Putamen (tissue), 1 donor: ENCODE results near the gene NT5C2.
A peak's percentile ranks its signal among the peaks of the same experiment; 100 is the strongest.
"Not testable (repeated sequence)": the region's sequence is repeated elsewhere in the genome, so short reads cannot be mapped to it uniquely, and the experiment has no call there.

Source experiments
- DNase-seq: peaks from one replicate; pipeline ENCODE4 v3.0.0-alpha.2; 2016; ENCODE audit warnings: low spot score

Gene NT5C2

DNA sequence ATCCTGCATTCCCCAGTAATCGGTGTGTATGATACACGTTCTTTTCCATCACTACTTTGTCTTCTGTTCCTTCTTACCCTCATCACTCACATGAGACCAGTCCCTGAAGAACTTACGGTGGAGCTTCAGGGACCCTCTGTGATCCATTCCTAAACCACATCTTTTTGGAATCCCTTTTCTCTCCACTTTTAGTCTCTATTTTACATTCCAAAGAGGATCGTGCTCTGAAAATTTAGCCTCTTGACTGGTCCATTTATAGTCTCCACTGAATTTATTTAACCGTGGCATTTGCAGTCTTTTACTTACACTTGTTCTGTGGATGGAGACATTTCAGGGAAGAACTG, 109.1 kb downstream of the NT5C2 start:
- no peak for DNase-seq

DNA sequence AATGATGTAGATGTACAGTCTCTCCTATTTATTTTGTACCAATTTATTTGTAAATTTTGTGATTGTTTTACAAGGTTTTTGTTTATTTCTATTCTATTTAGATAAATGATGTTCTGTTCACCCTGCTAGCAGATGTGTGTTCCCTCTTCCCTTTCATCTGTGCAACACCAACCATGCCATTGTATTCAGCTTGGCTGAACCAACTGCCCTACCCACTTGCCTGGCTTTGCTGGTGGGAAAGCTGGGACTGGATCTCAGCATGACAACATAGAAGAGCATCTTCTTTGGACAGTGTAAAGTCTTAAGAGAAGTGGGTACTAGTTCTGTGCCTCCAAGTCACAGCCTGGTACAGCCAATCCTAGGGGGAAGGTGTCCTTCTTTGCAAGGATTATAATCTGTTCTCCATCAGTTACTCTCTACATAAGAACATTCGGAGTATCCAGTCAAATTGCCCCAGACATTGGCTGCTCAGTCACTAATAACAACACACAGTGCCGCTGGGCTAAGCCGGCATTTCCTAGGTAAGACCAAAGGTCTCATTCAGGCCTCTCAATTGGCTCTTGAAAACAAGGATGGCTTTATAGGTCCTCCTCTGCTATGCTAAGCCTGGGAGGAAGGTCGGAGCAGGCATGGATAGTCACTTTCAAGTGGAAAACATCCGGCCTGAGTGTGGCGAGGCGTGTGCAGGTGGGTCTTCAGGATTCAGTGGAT, 109.7 kb downstream of the NT5C2 start:
- DNase-seq: peak; percentile 52

DNA sequence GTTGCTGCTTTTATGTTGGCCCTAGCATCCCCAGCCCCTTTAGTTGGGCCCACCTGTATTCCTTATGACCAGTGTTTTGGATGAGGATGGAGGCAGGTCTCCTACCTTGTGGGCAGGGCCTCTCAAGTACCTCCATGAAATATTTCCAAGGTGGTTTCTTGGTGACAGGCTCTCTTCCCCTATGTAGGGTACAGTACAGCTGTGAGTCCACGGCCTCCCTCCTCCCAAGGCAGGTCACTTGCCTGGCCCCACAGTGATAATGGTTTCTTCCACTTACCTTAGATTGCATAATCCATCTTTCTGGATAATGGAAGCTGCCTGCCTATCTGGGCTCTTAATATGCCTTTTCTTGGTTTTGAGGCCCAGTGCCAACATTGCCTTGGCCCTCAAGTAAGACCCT, 110.4 kb downstream of the NT5C2 start:
- DNase-seq: no peak

DNA sequence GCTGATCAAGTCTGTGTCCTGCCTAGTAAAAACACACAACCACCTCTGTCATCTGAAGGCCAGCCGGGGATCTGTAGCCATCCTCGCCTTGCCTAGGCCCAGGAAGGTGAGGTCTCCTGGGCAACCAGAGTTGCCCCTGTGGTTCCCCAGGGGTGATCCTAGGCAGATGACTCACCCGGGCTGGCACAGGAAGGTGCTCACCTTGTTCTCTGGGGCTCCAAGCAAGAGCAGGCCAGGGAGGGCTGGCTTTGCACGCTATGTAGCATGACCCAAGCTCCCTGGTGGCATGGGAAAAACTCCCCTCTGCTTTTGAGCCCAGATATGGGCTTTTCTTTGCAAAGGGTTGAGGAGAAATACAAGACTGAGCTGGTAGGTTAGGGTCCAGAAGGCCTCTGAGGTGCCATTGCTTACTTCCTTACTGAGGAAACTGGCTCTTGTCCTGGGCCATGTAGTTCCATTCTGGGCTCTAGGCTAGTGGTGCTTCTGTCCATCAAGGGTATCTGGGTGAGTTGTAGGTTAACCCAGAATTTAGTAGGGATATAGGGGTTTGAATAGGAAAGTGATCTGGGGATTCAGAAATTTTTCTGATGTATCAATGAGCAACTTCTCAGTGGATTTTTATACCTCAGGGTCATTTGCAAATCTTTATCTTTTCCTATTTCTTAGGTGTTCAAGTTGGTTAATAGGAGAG, 112.0 kb downstream of the NT5C2 start:
- no peak for DNase-seq

DNA sequence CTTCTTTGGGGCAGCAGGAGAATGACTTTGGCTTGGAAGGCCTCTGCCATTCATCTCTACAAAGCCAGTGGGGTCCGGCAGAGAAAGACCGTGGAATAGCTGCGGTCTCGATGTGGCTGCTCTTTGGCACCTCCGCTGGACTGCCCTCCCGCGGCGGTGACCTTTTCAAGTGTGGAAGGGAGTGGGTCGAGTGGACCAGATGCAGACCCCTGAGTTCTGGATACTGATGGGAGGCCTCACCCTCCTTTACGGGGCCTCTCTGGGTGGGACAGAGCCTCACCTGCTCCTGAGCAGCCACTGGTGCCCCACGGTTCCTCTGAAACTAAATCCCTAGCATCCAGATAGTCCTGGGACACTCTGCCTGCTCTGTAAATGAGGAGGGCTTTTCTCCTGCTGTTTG, 113.1 kb downstream of the NT5C2 start:
- DNase-seq: no peak

DNA sequence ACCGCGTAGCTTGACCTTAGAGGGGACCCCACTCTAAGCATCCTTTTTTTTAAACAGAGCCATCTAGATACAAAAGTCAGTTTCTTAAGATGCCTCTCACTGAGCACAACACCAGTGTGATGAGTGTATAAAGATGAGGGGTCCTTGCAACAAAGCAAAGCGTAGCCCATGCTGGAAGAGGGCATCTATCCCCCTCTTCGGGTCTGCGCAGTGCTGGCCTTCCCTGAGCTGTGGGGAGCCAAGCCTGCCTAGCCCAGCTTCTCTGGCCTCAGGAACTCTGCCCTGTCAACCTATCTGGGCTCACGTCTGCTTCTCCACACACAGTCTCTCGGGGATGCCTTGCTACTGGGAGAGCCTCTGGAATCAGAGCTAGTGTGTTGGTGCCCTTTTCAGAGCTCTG, 114.0 kb downstream of the NT5C2 start:
- no peak for DNase-seq

DNA sequence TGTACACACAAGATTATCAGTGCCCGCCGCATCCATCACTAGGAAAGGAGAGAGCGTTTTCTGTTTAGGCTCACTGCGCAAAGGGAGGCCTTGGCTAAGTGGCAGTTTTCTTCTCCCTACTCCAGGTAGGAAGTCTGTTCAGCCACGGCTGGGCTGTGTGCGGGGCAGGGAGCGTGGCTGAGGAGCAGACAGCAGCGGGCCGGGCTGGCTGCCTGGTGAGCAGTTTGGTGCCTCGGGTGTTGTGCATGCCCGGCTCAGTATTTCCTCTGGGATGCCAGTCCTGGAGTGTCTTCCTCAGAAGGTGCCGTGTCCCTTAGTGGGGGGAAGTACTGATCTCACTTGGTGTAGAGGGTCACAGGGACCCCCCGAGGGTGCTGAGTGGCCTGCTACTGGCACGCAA, 114.4 kb downstream of the NT5C2 start:
- no peak for DNase-seq

DNA sequence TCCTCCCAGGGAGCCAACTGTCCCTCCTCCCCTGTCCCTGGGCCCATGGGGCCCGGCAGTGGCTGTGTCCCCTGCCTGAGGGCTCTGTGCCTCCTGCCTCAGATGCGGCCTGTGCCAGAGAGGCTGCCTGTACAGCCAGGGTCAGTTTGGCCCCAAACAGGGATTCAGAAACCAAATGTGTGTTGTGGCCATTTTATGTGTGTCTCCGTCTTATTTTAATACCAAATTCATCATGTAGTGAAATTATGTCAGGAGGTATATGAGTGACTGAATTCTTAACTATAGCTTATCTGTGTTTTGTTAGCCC, 114.8 kb downstream of the NT5C2 start:
- no peak for DNase-seq

DNA sequence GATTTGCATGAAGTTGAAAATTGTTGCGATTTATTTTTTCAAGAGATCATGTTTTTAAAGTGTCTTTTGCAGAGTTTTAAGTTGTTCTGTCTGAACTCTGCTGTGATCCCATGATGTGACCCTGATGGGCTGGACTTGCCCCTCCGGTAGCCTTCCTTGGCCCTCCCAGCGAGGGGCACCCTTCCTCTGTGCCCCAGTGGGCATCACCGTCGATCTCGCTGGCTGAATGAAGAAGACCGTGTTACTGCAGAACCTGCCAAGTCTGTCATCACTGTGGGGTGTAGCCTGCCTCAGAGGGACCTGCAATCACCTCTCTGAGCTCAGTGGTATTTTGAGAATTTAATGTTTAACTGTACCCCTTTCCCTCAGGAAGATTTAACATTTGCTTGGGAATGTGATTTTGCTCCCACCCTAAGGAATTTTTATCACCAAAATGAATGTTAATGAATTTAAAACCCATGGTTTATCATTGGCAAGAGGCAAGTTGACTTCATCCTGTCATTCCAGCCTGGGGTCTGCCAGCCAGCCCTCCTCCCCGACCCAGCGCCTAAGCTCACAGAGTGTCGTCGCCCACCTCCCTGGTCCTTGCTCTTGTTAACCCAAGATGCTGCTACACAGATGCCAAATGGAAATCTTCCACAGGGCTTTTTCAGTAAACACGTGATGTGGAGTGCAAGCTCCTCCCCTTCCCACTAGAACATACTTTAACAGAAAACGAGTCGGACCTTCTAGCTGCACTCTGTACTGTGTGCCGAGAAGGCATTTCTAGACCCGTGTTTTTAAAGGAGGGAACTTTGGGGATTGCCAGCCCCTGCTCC, 115.4 kb downstream of the NT5C2 start:
- no peak for DNase-seq

DNA sequence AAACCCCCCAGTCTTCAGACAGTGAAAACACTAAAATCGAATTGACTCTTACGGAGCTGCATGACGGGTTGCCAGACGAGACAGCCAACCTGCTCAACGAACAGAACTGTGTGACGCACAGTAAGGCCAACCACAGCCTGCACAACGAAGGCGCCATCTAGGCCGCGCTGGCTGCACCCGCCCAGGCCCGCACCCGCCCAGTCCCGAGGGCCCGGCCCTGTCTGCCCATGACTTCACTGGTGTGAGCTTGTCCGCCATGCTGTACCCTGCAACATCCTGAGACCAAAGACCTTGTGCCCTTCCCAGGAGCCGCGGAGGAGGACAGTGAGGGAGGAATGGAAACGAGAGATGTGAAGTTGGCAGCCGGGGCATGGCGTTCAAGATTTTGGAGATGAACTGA, 116.1 kb downstream of the NT5C2 start:
- DNase-seq: no peak

DNA sequence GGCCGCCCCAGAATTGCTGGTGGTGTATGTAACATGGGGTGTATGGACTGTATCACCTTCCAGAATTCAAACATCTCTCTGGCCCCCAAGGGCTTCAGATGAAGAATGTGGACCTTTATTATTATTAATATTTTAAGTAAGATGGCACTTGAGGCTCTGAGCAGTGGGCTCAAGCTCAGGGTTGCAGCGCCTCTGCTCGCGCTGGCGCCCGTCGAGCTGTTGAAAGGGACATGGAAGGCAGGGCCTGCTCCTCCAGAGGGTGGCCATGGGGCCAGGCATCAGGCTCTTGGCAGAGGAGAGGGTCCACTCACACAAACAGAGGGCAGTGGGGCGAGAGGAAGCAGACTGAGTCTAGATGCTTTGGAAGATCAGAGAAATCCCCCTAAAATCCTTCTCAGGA, 120.2 kb downstream of the NT5C2 start:
- no peak for DNase-seq

DNA sequence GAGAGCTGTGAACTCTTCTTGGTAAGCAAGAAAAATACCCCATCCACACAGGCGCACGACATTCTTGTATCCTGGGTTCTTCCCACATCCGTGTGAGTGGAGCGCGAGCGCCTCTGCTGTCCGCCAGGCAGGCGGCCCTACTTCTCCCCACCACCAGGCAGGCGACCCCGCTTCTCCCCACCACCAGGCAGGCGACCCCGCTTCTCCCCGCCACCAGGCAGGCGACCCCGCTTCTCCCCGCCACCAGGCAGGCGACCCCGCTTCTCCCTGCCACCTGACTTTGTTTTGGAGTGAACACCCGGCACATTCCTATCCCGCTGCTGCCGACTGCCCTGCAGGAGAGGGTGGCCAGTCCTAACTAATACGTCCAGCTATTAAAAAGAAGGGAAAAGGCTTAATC, 120.8 kb downstream of the NT5C2 start:
- DNase-seq: no peak

DNA sequence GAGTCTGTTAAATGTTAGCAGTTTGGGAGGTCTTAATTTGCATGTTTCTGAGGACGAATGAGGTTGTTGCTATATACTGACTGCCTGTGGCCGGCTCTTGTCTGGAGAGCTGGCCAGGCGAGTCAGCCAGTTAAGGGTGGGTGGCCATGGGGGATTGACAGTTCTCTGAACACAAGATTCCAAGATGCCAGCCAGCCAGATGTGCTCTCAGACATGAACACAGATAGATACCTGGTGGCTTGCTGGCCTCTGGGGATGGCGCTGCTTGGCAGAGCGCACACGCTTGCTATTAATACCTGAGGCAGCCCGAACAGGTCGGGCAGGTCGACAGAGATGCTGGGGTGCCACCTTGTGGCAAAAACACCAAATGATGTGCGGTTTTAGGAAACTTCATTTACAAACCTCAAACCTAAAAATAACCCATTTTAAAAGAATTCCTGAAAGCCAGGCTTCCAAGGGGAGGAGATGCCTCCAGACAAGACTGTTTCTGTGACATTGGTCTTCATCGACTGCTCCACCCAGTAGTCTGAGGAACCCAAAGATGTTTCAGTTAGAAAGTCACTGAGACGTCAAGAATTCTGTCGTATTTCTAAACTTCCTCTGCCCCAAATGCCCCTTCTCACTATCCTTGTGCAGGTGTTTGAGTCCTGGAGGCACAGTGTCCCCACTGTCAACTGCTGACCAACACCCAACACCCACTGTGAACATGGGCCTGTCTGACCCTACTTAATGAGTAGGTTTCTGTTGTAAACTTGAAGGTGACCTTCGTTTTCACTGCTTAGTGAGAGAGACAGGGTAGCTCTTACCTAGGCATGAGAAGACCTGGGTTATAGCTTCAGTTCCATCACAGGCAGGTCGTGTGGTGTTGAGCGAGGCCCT, 123.4 kb downstream of the NT5C2 start:
- peak; percentile 44 for DNase-seq

DNA sequence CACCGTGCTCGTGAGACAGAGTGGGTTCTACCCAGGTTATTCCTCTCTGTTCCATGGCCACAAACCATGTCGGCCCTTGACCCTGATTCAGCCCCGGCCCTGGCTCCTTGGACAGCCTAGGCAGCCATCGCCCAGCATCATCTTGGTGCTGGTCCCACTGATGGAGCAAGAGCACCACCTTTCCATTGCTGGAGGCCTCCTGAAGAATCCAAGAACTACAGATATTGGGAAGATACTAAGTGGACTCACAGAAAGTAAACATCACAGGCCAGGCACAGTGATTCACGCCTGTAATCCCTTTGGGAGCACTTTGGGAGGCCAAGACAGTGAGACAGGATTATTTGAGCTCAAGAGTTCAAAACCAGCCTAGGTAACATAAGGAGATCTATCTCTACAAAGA, 125.1 kb downstream of the NT5C2 start:
- no peak for DNase-seq

DNA sequence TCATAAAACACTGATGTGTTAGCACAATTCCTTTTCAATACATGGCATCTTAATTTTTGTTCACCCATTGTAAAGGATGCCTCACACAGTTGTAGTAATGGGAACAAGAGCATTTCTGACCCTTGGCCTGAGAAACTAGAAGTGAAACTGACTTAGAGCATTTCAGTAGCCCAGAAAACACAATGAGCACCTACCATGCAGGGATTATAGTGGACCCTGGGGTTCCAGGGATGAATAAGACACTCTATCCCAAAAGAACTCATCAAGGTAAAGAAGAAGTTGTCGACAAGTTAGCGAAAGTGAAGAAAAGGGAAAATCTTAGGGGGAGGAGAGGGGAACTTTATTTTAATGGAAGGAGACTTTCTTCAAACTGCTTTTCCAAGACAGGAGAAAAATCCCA, 125.6 kb downstream of the NT5C2 start:
- DNase-seq: no peak

DNA sequence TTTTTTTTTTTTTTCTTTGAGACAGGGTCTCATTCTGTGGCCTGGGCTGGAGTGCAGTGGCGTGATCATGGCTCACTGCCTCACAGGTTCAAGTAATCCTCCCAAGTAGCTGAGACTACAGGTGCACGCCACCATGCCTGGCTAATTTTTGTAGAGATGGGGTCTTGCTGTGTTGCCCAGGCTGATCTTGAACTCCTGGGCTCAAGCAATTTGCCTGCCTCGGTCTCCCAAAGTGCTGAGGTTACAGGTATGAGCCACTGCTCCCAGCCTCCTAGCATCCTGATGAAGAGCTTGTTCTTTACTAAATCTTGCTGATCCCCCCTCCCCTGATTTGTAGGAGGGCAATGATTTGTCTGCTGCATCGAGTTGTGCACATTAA, 126.0 kb downstream of the NT5C2 start:
- DNase-seq: not testable (repeated sequence)

DNA sequence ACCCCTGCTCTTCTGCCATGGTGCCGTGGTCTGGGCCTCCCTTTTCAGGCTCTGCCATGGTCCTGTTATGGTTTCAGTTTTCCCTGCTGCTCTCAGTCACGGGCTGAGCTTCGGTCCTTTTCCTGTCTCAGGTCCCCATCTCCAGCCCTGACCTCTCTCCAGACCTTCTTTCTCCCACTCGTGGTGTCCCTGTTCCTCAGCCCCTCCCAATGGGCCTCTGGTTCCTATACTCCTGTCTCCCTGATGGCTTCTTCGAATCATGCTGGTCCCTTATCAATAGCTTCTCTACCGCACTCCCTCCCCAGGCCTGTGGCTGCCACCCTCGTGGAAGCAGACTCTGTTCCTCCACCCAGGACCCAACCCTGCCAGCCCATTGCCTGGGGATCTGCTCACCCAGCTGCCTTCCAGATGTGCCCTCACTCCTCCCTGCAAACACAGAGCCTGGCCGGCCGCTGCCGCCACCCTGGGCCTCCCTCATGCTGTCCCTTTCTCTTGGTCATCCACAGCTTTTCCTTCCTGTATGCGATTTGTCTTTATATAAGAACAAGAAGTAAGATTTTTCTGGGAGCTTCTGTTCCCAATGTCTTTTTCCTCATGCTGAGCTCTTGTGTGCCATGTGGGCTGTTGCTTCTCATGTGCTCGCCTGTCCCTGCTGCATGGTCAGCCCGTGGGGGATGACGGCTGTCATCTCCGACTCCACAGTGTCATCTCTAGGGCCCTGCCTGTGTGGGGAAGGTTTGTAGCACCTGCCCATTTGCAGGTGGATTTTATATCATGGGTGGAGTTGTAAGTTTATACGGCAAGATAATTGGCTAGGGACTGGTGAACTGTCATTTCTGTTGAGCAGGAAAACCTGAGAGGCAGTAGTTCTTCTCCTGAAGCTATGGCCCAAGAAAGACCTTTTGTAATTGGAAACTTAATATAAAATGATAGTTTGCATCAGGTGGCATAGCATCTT, 126.7 kb downstream of the NT5C2 start:
- no peak for DNase-seq

DNA sequence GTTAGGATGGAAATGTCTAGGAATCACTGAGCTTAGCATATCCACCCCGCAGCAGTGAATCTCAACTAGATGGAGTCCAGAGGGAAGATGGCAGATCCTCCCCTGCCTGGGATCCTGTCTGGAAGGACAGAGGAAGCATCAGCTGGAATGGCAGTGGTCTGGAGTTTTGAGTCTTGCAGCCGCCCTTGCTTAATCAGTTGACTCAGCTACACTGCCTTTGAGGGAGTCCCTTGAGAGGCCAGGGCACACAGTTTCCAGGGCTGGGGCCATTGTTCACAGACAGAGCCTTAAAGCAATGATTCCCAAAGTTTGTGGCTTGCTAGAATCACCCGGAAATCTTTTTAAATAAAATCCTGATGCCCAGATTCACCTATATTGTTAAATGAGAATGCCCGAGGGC, 128.1 kb downstream of the NT5C2 start:
- DNase-seq: no peak

DNA sequence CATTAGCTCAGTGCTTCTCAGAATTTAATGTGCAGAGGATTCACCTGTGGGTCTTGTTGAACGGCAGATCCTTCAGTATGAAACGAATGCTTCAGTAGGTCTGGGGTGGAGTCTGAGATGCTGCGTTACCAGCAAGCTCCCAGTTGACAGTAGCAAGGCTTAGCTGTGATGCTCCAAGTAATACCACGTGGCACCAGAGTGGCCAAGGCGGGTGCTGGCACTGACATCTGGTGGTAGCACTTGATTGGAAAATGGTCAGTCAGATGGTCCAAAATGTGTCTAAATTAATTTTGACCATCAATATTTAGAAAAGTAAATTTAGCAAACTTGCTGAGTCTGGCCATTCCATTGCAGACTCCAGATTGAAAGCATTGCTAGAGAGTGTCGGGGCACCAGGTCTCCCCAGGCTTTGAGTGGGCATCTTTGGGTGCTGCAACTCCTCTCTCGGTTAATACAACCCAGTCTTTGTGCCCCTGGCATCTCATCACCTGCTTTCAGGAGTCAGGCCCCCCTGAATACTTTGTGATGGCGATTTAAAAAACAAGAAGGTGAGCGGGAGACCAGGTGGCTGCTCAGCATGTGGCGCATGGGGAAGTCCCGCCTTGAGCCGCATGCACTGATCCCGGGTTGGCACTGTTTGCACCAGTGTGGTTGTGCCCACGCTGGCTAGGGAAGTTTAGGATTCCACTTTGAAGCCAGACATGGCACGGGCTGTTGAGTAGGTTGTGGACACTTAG, 130.1 kb downstream of the NT5C2 start:
- DNase-seq: peak; percentile 56

DNA sequence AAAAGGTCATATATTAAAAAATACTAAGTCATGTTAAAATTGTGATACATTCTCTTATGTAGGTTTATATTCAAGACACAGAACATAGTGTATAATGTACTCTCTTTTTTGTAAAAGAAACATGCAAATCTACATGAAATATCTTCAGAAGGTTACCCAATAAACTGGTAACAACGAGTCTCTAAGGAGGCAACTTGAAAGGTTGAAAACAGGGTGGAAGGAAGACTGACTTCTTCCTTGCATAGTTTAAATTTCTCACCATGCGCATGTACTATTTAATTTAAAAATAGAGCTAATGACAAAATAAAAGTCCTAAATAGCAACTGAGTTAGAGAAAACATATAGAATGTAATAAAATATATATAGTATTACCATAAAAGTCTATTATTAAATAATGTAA, 132.5 kb downstream of the NT5C2 start:
- DNase-seq: no peak

DNA sequence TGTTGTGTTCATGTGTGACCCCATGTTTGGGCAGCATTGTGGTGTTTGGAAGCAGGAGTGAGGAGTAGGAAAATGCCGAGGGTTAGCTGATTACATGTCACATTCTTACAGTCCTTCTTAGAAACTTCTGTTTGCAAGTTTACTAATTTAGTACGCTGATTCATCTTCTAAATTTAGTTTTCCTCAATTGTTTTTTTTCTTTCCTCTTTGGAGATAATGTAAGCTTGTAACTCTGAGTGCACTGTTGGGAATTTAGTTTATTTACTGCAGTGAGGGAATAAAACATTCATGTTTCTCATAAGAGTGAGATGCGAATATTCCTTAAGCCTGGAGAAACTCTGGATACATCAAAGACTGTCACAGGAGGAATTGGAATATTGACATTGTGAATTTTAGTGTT, 135.0 kb downstream of the NT5C2 start:
- no peak for DNase-seq
